ENCODE measurements around the gene ASAH2B. TPM values are rescaled to one million over a fixed set of nuclear protein-coding genes. Genes with fewer than 3 reads are reported as not detected.
A peak's percentile ranks its signal among the peaks of the same experiment; 100 is the strongest.
"Not testable (repeated sequence)": the region's sequence is repeated elsewhere in the genome, so short reads cannot be mapped to it uniquely, and the experiment has no call there.

Gene ASAH2B
- total RNA-seq, 1 experiment from 2014 or later, result 5.2 TPM

- H3K9me2 ChIP-seq (replicated peaks; ENCODE audit: insufficient read depth, low read length); H3K4me2 ChIP-seq (ENCODE audit: low read depth, low read length, poor library complexity, severe bottlenecking); H3K9ac ChIP-seq (ENCODE audit: low read length); H3K4me1 ChIP-seq (ENCODE audit: low read length); H2AFZ ChIP-seq (ENCODE audit: low read length); H3K27ac ChIP-seq (ENCODE audit: low read length); H3K36me3 ChIP-seq (ENCODE audit: insufficient read depth, low read length); H4K20me1 ChIP-seq (ENCODE audit: insufficient read depth, low read depth, low read length); H3K27me3 ChIP-seq (ENCODE audit: low read length); H3K4me3 ChIP-seq (ENCODE audit: low read length); H3K79me2 ChIP-seq (ENCODE audit: low read length); DNase-seq; H3K9me3 ChIP-seq (ENCODE audit: low read length): not testable (repeated sequence)
Observed at GRCh38 chr10:50728112-50728511, 11.6 kb upstream of the ASAH2B start.

GRCh38 chr10:50738987-50739617 lies 634 bp upstream of the ASAH2B start:
- H3K4me3 ChIP-seq (ENCODE audit: low read length), result peak overlapping the region; percentile 97
- DNase-seq, result not testable (repeated sequence)
- H3K4me2 ChIP-seq (ENCODE audit: low read depth, low read length, poor library complexity, severe bottlenecking), result peak overlapping the region; percentile 74

GRCh38 chr10:50740293-50740648 lies 535 bp downstream of the ASAH2B start:
- peak; percentile 52 for DNase-seq
- Histone ChIP-seq H3K79me2 (ENCODE audit: low read length) (peaks cover 15% of the 10 kb centered on the region; the same call in 1 of the 2 replicates), H3K9me2 (replicated peaks; ENCODE audit: insufficient read depth, low read length) (no peaks in the 10 kb centered on the region), H4K20me1 (ENCODE audit: insufficient read depth, low read depth, low read length) (no peaks in the 10 kb centered on the region), H3K4me1 (ENCODE audit: low read length) (peaks cover 16% of the 10 kb centered on the region), H3K4me2 (ENCODE audit: low read depth, low read length, poor library complexity, severe bottlenecking) (peak overlapping the region; percentile 74), H3K27me3 (ENCODE audit: low read length) (no peaks in the 10 kb centered on the region), H3K9me3 (ENCODE audit: low read length) (no peaks in the 10 kb centered on the region), H3K9ac (ENCODE audit: low read length) (peak overlapping the region; percentile 89), H3K36me3 (ENCODE audit: insufficient read depth, low read length) (no peaks in the 10 kb centered on the region), H2AFZ (ENCODE audit: low read length) (peak overlapping the region; percentile 93), H3K4me3 (ENCODE audit: low read length) (peak overlapping the region; percentile 97), H3K27ac (ENCODE audit: low read length) (0 out of 2 replicates have a peak overlapping the region, but pooled peaks have one; percentile 23)

More at GRCh38 chr10:50738987-50739617, 634 bp upstream of the ASAH2B start:
- not testable (repeated sequence) for H3K27ac ChIP-seq (ENCODE audit: low read length); H3K27me3 ChIP-seq (ENCODE audit: low read length); H3K9me2 ChIP-seq (replicated peaks; ENCODE audit: insufficient read depth, low read length); H4K20me1 ChIP-seq (ENCODE audit: insufficient read depth, low read depth, low read length); H3K36me3 ChIP-seq (ENCODE audit: insufficient read depth, low read length); H3K9me3 ChIP-seq (ENCODE audit: low read length)
- Histone ChIP-seq H3K79me2 (ENCODE audit: low read length) (peaks cover 15% of the 10 kb centered on the region; the same call in 1 of the 2 replicates), H2AFZ (ENCODE audit: low read length) (peak overlapping the region; percentile 93), H3K9ac (ENCODE audit: low read length) (peak overlapping the region; percentile 89), H3K4me1 (ENCODE audit: low read length) (peaks cover 16% of the 10 kb centered on the region)

GRCh38 chr10:50742820-50743219 lies 3.1 kb downstream of the ASAH2B start:
- H3K4me2 ChIP-seq (ENCODE audit: low read depth, low read length, poor library complexity, severe bottlenecking); H3K27ac ChIP-seq (ENCODE audit: low read length); H3K9me2 ChIP-seq (replicated peaks; ENCODE audit: insufficient read depth, low read length); H3K4me3 ChIP-seq (ENCODE audit: low read length); H4K20me1 ChIP-seq (ENCODE audit: insufficient read depth, low read depth, low read length); H2AFZ ChIP-seq (ENCODE audit: low read length); DNase-seq; H3K9ac ChIP-seq (ENCODE audit: low read length); H3K9me3 ChIP-seq (ENCODE audit: low read length); H3K36me3 ChIP-seq (ENCODE audit: insufficient read depth, low read length); H3K27me3 ChIP-seq (ENCODE audit: low read length): not testable (repeated sequence)
- H3K79me2 ChIP-seq (ENCODE audit: low read length), result peaks cover 15% of the 10 kb centered on the region; the same call in 1 of the 2 replicates
- peaks cover 16% of the 10 kb centered on the region for H3K4me1 ChIP-seq (ENCODE audit: low read length)

GRCh38 chr10:50766774-50767513 lies 27.2 kb downstream of the ASAH2B start:
- not testable (repeated sequence) for H3K27ac ChIP-seq (ENCODE audit: low read length); H3K9ac ChIP-seq (ENCODE audit: low read length); H3K9me3 ChIP-seq (ENCODE audit: low read length); H3K79me2 ChIP-seq (ENCODE audit: low read length); H3K9me2 ChIP-seq (replicated peaks; ENCODE audit: insufficient read depth, low read length); H3K4me3 ChIP-seq (ENCODE audit: low read length); H3K4me2 ChIP-seq (ENCODE audit: low read depth, low read length, poor library complexity, severe bottlenecking); H3K36me3 ChIP-seq (ENCODE audit: insufficient read depth, low read length); H3K4me1 ChIP-seq (ENCODE audit: low read length); H2AFZ ChIP-seq (ENCODE audit: low read length); H4K20me1 ChIP-seq (ENCODE audit: insufficient read depth, low read depth, low read length); H3K27me3 ChIP-seq (ENCODE audit: low read length); DNase-seq

- not testable (repeated sequence) for H4K20me1 ChIP-seq (ENCODE audit: insufficient read depth, low read depth, low read length); H3K9me2 ChIP-seq (replicated peaks; ENCODE audit: insufficient read depth, low read length); H3K4me2 ChIP-seq (ENCODE audit: low read depth, low read length, poor library complexity, severe bottlenecking); DNase-seq; H3K36me3 ChIP-seq (ENCODE audit: insufficient read depth, low read length); H3K4me1 ChIP-seq (ENCODE audit: low read length); H2AFZ ChIP-seq (ENCODE audit: low read length); H3K79me2 ChIP-seq (ENCODE audit: low read length); H3K9me3 ChIP-seq (ENCODE audit: low read length); H3K9ac ChIP-seq (ENCODE audit: low read length); H3K27me3 ChIP-seq (ENCODE audit: low read length); H3K4me3 ChIP-seq (ENCODE audit: low read length); H3K27ac ChIP-seq (ENCODE audit: low read length)
Observed at GRCh38 chr10:50772042-50772441, 32.3 kb downstream of the ASAH2B start.

GRCh38 chr10:50774868-50775267 lies 35.1 kb downstream of the ASAH2B start:
- H3K27me3 ChIP-seq (ENCODE audit: low read length); H3K9ac ChIP-seq (ENCODE audit: low read length); H3K4me1 ChIP-seq (ENCODE audit: low read length); H3K4me3 ChIP-seq (ENCODE audit: low read length); H2AFZ ChIP-seq (ENCODE audit: low read length); H3K9me2 ChIP-seq (replicated peaks; ENCODE audit: insufficient read depth, low read length); H3K36me3 ChIP-seq (ENCODE audit: insufficient read depth, low read length); H3K79me2 ChIP-seq (ENCODE audit: low read length); DNase-seq; H3K4me2 ChIP-seq (ENCODE audit: low read depth, low read length, poor library complexity, severe bottlenecking); H3K27ac ChIP-seq (ENCODE audit: low read length); H4K20me1 ChIP-seq (ENCODE audit: insufficient read depth, low read depth, low read length); H3K9me3 ChIP-seq (ENCODE audit: low read length): not testable (repeated sequence)

GRCh38 chr10:50780036-50780435 lies 40.3 kb downstream of the ASAH2B start:
- H3K79me2 ChIP-seq (ENCODE audit: low read length); H3K27me3 ChIP-seq (ENCODE audit: low read length); H4K20me1 ChIP-seq (ENCODE audit: insufficient read depth, low read depth, low read length); H3K4me2 ChIP-seq (ENCODE audit: low read depth, low read length, poor library complexity, severe bottlenecking); H3K36me3 ChIP-seq (ENCODE audit: insufficient read depth, low read length); H3K9ac ChIP-seq (ENCODE audit: low read length); H3K4me3 ChIP-seq (ENCODE audit: low read length); H2AFZ ChIP-seq (ENCODE audit: low read length); DNase-seq; H3K9me2 ChIP-seq (replicated peaks; ENCODE audit: insufficient read depth, low read length); H3K27ac ChIP-seq (ENCODE audit: low read length); H3K4me1 ChIP-seq (ENCODE audit: low read length); H3K9me3 ChIP-seq (ENCODE audit: low read length): not testable (repeated sequence)
